HEK293 (cell line): ENCODE measurements around the gene SERPINA1.

Source experiments
- CTCF ChIP-seq: fragments of 450-650 bp; formaldehyde crosslinking; IDR thresholded peaks from 2 replicates; pipeline ENCODE4 v1.5.1; 2016; ENCODE audit warnings: missing biosample characterization, missing genetic modification characterization
- KLF17 ChIP-seq: fragments of 450-650 bp; formaldehyde crosslinking; IDR thresholded peaks from 2 replicates; pipeline ENCODE4 v1.5.1; 2016; ENCODE audit warnings: missing biosample characterization, missing genetic modification characterization
- OVOL3 ChIP-seq: fragments of 450-650 bp; formaldehyde crosslinking; IDR thresholded peaks from 2 replicates; pipeline ENCODE4 v1.5.1; 2016; ENCODE audit warnings: missing biosample characterization, missing genetic modification characterization
- PBX3 ChIP-seq: sonication (generic); formaldehyde crosslinking; IDR thresholded peaks from 2 replicates; pipeline ENCODE4 v1.8.1; 2022; ENCODE audit warnings: mild to moderate bottlenecking, moderate library complexity, missing genetic modification reagents
- YY1 ChIP-seq: fragments of 450-650 bp; formaldehyde crosslinking; IDR thresholded peaks from 2 replicates; pipeline ENCODE4 v1.5.1; 2018; ENCODE audit warnings: missing biosample characterization, missing genetic modification characterization
- ZNF585B ChIP-seq: fragments of 450-650 bp; formaldehyde crosslinking; IDR thresholded peaks from 2 replicates; pipeline ENCODE4 v1.5.1; 2016; ENCODE audit warnings: missing biosample characterization, missing genetic modification characterization
- ZNF747 ChIP-seq: fragments of 450-650 bp; formaldehyde crosslinking; IDR thresholded peaks from 2 replicates; pipeline ENCODE4 v1.5.1; 2016; ENCODE audit warnings: missing biosample characterization, missing genetic modification characterization
- TF ChIP-seq, protein P1 (sequence below): fragments of 450-650 bp; formaldehyde crosslinking; IDR thresholded peaks from 2 replicates; pipeline ENCODE4 v1.5.1; 2016; ENCODE audit warnings: missing biosample characterization, missing genetic modification characterization
- TF ChIP-seq, protein P2 (sequence below): fragments of 450-650 bp; formaldehyde crosslinking; IDR thresholded peaks from 2 replicates; pipeline ENCODE4 v1.5.1; 2016; ENCODE audit warnings: missing biosample characterization, missing genetic modification characterization
- TF ChIP-seq, protein P3 (sequence below): fragments of 450-650 bp; formaldehyde crosslinking; IDR thresholded peaks from 2 replicates; pipeline ENCODE4 v1.5.1; 2016; ENCODE audit warnings: missing biosample characterization, missing genetic modification characterization
- TF ChIP-seq, protein P4 (sequence below): fragments of 450-650 bp; formaldehyde crosslinking; IDR thresholded peaks from 2 replicates; pipeline ENCODE4 v1.5.1; 2017; ENCODE audit warnings: missing biosample characterization, missing genetic modification characterization

GRCh38 chr14:94421316-94421715 is 32.9 kb upstream of the SERPINA1 start:
- TF ChIP-seq, protein P1, sequence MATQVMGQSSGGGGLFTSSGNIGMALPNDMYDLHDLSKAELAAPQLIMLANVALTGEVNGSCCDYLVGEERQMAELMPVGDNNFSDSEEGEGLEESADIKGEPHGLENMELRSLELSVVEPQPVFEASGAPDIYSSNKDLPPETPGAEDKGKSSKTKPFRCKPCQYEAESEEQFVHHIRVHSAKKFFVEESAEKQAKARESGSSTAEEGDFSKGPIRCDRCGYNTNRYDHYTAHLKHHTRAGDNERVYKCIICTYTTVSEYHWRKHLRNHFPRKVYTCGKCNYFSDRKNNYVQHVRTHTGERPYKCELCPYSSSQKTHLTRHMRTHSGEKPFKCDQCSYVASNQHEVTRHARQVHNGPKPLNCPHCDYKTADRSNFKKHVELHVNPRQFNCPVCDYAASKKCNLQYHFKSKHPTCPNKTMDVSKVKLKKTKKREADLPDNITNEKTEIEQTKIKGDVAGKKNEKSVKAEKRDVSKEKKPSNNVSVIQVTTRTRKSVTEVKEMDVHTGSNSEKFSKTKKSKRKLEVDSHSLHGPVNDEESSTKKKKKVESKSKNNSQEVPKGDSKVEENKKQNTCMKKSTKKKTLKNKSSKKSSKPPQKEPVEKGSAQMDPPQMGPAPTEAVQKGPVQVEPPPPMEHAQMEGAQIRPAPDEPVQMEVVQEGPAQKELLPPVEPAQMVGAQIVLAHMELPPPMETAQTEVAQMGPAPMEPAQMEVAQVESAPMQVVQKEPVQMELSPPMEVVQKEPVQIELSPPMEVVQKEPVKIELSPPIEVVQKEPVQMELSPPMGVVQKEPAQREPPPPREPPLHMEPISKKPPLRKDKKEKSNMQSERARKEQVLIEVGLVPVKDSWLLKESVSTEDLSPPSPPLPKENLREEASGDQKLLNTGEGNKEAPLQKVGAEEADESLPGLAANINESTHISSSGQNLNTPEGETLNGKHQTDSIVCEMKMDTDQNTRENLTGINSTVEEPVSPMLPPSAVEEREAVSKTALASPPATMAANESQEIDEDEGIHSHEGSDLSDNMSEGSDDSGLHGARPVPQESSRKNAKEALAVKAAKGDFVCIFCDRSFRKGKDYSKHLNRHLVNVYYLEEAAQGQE (tag by site-specific recombination): no peak
- no peak for TF ChIP-seq ZNF747 (tag by site-specific recombination)
- TF ChIP-seq, protein P2, sequence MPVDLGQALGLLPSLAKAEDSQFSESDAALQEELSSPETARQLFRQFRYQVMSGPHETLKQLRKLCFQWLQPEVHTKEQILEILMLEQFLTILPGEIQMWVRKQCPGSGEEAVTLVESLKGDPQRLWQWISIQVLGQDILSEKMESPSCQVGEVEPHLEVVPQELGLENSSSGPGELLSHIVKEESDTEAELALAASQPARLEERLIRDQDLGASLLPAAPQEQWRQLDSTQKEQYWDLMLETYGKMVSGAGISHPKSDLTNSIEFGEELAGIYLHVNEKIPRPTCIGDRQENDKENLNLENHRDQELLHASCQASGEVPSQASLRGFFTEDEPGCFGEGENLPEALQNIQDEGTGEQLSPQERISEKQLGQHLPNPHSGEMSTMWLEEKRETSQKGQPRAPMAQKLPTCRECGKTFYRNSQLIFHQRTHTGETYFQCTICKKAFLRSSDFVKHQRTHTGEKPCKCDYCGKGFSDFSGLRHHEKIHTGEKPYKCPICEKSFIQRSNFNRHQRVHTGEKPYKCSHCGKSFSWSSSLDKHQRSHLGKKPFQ (tag by site-specific recombination): no peak
- no peak for TF ChIP-seq ZNF585B (tag by site-specific recombination)
- TF ChIP-seq YY1 (tag by site-specific recombination): no peak
- TF ChIP-seq, protein P3, sequence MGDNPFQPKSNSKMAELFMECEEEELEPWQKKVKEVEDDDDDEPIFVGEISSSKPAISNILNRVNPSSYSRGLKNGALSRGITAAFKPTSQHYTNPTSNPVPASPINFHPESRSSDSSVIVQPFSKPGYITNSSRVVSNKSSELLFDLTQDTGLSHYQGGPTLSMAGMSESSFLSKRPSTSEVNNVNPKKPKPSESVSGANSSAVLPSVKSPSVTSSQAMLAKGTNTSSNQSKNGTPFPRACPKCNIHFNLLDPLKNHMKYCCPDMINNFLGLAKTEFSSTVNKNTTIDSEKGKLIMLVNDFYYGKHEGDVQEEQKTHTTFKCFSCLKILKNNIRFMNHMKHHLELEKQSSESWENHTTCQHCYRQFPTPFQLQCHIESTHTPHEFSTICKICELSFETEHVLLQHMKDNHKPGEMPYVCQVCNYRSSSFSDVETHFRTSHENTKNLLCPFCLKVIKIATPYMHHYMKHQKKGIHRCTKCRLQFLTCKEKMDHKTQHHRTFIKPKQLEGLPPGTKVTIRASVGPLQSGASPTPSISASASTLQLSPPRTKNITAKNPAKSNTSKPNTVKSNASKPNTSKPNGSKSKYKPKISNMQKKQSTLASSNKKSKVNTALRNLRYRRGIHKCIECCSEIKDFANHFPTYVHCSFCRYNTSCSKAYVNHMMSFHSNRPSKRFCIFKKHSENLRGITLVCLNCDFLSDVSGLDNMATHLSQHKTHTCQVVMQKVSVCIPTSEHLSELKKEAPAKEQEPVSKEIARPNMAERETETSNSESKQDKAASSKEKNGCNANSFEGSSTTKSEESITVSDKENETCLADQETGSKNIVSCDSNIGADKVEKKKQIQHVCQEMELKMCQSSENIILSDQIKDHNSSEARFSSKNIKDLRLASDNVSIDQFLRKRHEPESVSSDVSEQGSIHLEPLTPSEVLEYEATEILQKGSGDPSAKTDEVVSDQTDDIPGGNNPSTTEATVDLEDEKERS (tag by site-specific recombination): no peak
- TF ChIP-seq OVOL3: no peak
- TF ChIP-seq CTCF (tag by site-specific recombination): no peak
- no peak for TF ChIP-seq PBX3
- TF ChIP-seq KLF17: no peak
- TF ChIP-seq, protein P4, sequence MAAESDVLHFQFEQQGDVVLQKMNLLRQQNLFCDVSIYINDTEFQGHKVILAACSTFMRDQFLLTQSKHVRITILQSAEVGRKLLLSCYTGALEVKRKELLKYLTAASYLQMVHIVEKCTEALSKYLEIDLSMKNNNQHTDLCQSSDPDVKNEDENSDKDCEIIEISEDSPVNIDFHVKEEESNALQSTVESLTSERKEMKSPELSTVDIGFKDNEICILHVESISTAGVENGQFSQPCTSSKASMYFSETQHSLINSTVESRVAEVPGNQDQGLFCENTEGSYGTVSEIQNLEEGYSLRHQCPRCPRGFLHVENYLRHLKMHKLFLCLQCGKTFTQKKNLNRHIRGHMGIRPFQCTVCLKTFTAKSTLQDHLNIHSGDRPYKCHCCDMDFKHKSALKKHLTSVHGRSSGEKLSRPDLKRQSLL (tag by site-specific recombination): no peak
